ENCODE measurements around the gene TPST2.

Gene TPST2

GRCh38 chr22:26612652-26613051 is 22.7 kb upstream of the TPST2 start:
- Histone ChIP-seq H4K20me1 (no peaks in the 10 kb centered on the region), H3K4me1 (peaks cover 100% of the 10 kb centered on the region), H3K27ac (peak overlapping the region; percentile 94), H3K9ac (peak overlapping the region; percentile 46), H3K27me3 (no peaks in the 10 kb centered on the region), H3K36me3 (no peaks in the 10 kb centered on the region), H3K9me3 (no peaks in the 10 kb centered on the region), H3K4me3 (no peak overlapping the region), H3K4me2 (peak overlapping the region; percentile 80)
- TF ChIP-seq Cebpa-rat (IDR thresholded peaks at IDR 0.05), result no peak

- no peak for TF ChIP-seq Cebpa-rat (IDR thresholded peaks at IDR 0.05)
- Histone ChIP-seq H3K27ac (peak overlapping the region; percentile 94), H3K4me2 (peak overlapping the region; percentile 80)
Observed at GRCh38 chr22:26610996-26611395, 21.1 kb upstream of the TPST2 start.

DNA sequence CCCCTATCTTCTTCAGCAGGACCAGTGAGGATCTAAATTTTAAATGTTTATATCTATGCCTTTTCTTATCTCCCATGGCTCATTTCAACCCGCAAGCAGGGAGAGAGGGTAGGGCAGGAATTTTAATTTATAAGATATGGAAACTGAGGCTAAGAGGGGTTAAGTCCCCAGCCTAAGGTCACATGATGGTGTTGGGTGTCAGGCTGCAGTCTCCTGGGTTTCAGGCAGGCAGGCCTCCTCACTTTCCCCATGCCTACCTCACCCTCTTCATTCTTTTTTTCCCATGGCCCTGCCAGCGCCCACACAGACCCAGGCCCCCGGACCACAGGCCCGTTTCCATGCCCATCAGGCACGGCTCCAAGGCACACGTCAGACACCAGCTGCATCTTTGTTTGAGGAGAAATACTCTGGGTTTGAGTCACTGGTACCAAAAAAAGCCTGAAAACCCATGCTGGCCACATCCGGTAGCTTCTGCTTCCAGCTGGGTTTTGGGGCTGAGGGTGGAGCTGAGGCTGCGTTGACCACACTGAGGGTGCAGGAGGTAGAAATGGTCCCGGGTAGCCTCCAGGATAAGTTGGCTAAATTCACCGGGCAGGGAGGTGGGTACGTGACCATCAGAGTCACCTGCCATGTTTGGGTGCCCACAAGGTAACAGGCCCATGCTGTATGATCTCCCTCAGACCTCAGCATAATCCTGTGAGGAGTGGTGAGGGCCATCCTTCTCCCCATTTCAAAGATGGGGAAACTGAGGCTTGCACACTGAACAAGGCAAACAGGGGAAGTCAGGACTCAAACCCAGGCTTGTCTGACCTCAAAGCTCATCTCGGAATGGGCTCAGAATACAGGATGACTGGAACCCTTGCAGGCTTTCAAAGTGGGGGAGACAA is 20.4 kb upstream of the TPST2 start:
- peak overlapping the region; percentile 79 for H3K9ac ChIP-seq
- peaks cover 85% of the 10 kb centered on the region for H3K4me1 ChIP-seq

More at GRCh38 chr22:26610996-26611395, 21.1 kb upstream of the TPST2 start:
- Histone ChIP-seq H3K4me3 (0 out of 2 replicates have a peak overlapping the region, but pooled peaks have one; percentile 39), H3K9ac (peak overlapping the region; percentile 78), H4K20me1 (no peaks in the 10 kb centered on the region), H3K9me3 (no peaks in the 10 kb centered on the region), H3K36me3 (no peaks in the 10 kb centered on the region), H3K27me3 (no peaks in the 10 kb centered on the region), H3K4me1 (peaks cover 92% of the 10 kb centered on the region)

DNA sequence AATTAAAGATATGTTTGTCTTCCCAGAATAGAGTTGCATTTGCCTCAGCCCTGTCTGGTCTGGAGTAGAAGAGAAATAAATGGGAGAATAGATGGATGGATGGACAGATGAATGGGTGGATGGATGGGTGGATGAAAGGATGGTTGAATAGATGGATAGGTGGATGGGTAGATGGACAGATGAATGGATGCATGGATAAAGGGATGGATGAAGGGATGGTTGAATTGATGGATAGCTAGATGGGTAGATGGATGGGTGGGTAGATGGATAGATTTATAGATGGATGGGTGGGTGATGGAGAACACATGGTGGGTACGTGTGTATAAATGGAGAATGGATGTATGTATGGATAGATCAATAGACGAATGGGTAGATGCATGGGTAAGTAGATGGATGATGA is 19.4 kb upstream of the TPST2 start:
- peak overlapping the region; percentile 94 for H3K27ac ChIP-seq
- H3K9ac ChIP-seq, result peak overlapping the region; percentile 79; the same call in 1 of the 2 replicates
- H3K9me3 ChIP-seq, result no peaks in the 10 kb centered on the region
- H4K20me1 ChIP-seq, result no peaks in the 10 kb centered on the region
- H3K4me1 ChIP-seq, result peaks cover 81% of the 10 kb centered on the region
- no peaks in the 10 kb centered on the region for H3K27me3 ChIP-seq
- no peaks in the 10 kb centered on the region for H3K36me3 ChIP-seq
- TF ChIP-seq Cebpa-rat (IDR thresholded peaks at IDR 0.05), result no peak
- H3K4me3 ChIP-seq, result no peak overlapping the region
- peak overlapping the region; percentile 80 for H3K4me2 ChIP-seq

More for the DNA sequence above, 20.4 kb upstream of the TPST2 start:
- H3K27me3 ChIP-seq, result no peaks in the 10 kb centered on the region
- H4K20me1 ChIP-seq, result no peaks in the 10 kb centered on the region
- H3K27ac ChIP-seq, result peak overlapping the region; percentile 94
- no peak for TF ChIP-seq Cebpa-rat (IDR thresholded peaks at IDR 0.05)
- H3K4me3 ChIP-seq, result peak overlapping the region; percentile 39; the same call in 1 of the 2 replicates
- H3K9me3 ChIP-seq, result no peaks in the 10 kb centered on the region
- H3K36me3 ChIP-seq, result no peaks in the 10 kb centered on the region
- H3K4me2 ChIP-seq, result peak overlapping the region; percentile 80

GRCh38 chr22:26608129-26608528 is 18.2 kb upstream of the TPST2 start:
- Histone ChIP-seq H3K4me3 (no peak overlapping the region), H3K27ac (peak overlapping the region; percentile 94), H3K9ac (no peak overlapping the region; the same call in 1 of the 2 replicates), H3K27me3 (no peaks in the 10 kb centered on the region), H3K9me3 (no peaks in the 10 kb centered on the region), H3K4me2 (no peak overlapping the region), H3K36me3 (no peaks in the 10 kb centered on the region), H4K20me1 (no peaks in the 10 kb centered on the region), H3K4me1 (peaks cover 74% of the 10 kb centered on the region)
- no peak for TF ChIP-seq Cebpa-rat (IDR thresholded peaks at IDR 0.05)

DNA sequence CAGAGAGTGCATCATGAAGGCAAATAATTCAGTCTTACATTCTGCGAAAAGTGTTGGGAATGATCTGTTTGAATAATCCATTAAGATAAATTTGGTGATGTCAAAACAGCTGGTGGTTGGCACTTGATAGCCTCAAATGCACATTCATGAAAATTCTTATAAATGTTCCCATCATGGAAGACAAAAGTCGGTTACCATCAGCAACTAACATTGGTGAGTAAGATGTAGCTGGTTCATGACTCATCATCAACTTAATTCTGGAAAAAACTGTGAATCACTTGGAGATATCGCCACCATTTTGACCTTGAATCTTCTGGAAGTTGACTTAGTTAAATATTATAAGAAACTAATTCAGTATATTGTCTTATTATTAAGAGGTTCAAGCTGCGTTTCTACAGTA is 16.7 kb upstream of the TPST2 start:
- Histone ChIP-seq H3K4me2 (no peak overlapping the region), H3K27me3 (no peaks in the 10 kb centered on the region), H4K20me1 (no peaks in the 10 kb centered on the region), H3K4me3 (no peak overlapping the region), H3K27ac (no peak overlapping the region), H3K36me3 (no peaks in the 10 kb centered on the region), H3K9me3 (no peaks in the 10 kb centered on the region), H3K9ac (no peak overlapping the region), H3K4me1 (peaks cover 62% of the 10 kb centered on the region)
- TF ChIP-seq Cebpa-rat (IDR thresholded peaks at IDR 0.05), result no peak

DNA sequence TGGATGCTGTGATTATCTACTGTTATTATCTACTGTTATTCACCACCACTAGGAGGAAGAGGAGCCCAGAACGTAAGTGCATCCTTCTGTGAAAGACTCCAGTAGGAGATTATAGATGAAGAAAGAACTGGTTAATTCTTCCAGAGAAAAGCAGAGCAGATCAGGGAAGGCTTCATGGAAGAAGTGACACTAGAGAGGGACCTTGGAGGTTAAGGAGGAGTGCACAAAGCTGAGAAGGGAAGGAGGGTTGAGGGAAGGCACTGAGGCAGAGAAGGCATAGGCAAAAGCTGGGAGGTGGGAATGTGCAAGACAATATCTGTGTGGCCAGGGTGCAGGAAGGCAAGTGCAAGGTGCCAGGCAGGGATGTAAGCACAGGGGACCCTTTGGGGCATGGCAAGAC is 14.4 kb upstream of the TPST2 start:
- Histone ChIP-seq H3K4me2 (no peak overlapping the region), H4K20me1 (no peaks in the 10 kb centered on the region), H3K27ac (peak overlapping the region; percentile 0; the same call in 1 of the 2 replicates), H3K9me3 (no peaks in the 10 kb centered on the region), H3K36me3 (no peaks in the 10 kb centered on the region), H3K9ac (no peak overlapping the region), H3K27me3 (no peaks in the 10 kb centered on the region), H3K4me1 (peaks cover 51% of the 10 kb centered on the region), H3K4me3 (no peak overlapping the region)
- no peak for TF ChIP-seq Cebpa-rat (IDR thresholded peaks at IDR 0.05)

DNA sequence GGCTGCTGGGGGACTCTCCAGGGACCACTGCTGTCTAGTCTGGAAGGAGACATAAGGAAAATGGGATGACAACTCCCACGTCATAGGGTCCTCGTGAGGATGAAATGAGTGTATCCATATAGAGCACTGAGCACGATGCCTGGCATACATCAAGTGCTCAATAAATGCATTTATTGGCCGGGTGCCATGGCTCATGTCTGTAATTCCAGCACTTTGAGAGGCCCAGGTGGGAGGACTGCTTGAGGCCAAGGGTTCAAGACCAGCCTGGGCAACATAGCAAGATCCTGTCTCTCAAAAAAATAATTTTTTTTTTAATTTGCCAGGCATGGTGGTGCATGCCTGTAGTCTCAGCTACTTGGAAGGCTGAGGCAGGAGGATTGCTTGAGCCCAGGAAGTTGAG is 12.2 kb upstream of the TPST2 start:
- peaks cover 35% of the 10 kb centered on the region for H3K4me1 ChIP-seq
- no peaks in the 10 kb centered on the region for H3K36me3 ChIP-seq
- no peak for TF ChIP-seq Cebpa-rat (IDR thresholded peaks at IDR 0.05)
- H3K4me3 ChIP-seq, result no peak overlapping the region
- H3K27me3 ChIP-seq, result no peaks in the 10 kb centered on the region
- no peak overlapping the region for H3K27ac ChIP-seq
- H3K4me2 ChIP-seq, result no peak overlapping the region
- no peak overlapping the region for H3K9ac ChIP-seq
- no peaks in the 10 kb centered on the region for H3K9me3 ChIP-seq
- no peaks in the 10 kb centered on the region for H4K20me1 ChIP-seq

DNA sequence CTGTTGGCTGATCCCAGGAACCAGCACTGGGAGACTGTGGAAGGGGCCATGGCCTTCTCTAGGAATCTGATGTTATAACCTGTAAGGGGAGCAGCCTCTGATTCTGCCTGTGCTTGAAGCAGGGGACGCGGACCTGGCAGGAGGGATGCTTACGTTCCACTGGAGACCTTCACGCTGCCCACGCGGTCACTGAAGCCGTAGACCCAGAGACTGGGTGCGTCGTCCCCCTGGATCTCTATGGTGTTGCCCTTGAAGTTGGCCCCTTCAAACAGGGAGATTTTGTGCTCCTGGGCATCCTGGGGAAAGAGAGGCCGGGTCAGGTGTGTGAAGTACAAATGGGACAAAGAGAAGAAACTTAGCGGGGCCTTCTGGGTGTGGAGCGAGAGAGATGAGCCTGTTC is 11.8 kb upstream of the TPST2 start:
- H3K27ac ChIP-seq, result no peak overlapping the region
- TF ChIP-seq Cebpa-rat (IDR thresholded peaks at IDR 0.05), result no peak
- H3K9me3 ChIP-seq, result no peaks in the 10 kb centered on the region
- no peaks in the 10 kb centered on the region for H4K20me1 ChIP-seq
- H3K4me1 ChIP-seq, result peaks cover 32% of the 10 kb centered on the region
- no peak overlapping the region for H3K4me3 ChIP-seq
- H3K36me3 ChIP-seq, result no peaks in the 10 kb centered on the region
- H3K27me3 ChIP-seq, result no peaks in the 10 kb centered on the region
- H3K9ac ChIP-seq, result no peak overlapping the region
- no peak overlapping the region for H3K4me2 ChIP-seq

GRCh38 chr22:26599505-26599904 is 9.6 kb upstream of the TPST2 start:
- no peaks in the 10 kb centered on the region for H3K36me3 ChIP-seq

More at GRCh38 chr22:26599505-26599904, 9.6 kb upstream of the TPST2 start:
- H3K4me3 ChIP-seq, result no peak overlapping the region
- H3K4me1 ChIP-seq, result peaks cover 28% of the 10 kb centered on the region
- no peak for TF ChIP-seq Cebpa-rat (IDR thresholded peaks at IDR 0.05)
- no peaks in the 10 kb centered on the region for H4K20me1 ChIP-seq
- no peaks in the 10 kb centered on the region for H3K9me3 ChIP-seq
- no peaks in the 10 kb centered on the region for H3K27me3 ChIP-seq
- H3K4me2 ChIP-seq, result peak overlapping the region; percentile 20
- peak overlapping the region; percentile 28; the same call in 1 of the 2 replicates for H3K27ac ChIP-seq
- no peak overlapping the region for H3K9ac ChIP-seq
